Iris pigment epithelial cell (primary cell): ENCODE measurements around the gene SOD3.

Experiments
- DNase-seq: peaks from one replicate; pipeline ENCODE4 v3.0.0-alpha.2; 2011; ENCODE audit warnings: low read depth

SOD3 gene

DNA sequence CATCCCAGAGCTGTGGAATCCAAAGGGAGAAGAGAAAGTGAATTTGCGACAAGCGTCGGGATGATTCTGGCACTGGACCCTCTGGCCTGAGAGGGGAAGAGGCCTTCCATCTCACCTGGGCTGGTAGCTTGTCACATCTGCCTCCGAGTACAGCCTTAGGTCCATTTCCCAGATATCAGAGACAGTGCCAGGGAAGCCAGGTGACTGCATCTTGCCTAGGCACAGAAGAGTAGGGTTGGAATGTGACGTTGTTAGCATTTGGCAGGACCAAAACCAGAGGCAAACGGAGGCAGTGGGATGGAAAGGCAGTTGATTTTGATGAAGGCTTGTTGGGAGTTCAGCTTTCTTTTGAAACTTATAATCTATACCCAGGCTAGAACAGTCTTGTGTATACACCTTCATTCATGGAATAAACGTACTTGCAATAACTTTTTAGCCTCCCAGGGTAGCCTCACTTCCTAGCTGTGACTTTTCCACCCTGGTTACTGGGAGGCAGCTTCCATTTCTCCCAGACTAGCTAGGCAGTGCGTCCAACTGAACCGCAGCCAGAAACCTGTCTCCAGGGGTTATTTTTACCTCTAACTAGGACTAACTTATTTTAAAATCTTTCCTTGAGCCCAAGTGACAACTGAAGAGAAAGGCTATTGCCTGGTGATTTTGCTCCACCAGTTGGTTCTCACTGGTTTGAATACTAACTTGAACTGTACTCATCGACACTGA, 5.9 kb downstream of the SOD3 start:
- DNase-seq: no peak

DNA sequence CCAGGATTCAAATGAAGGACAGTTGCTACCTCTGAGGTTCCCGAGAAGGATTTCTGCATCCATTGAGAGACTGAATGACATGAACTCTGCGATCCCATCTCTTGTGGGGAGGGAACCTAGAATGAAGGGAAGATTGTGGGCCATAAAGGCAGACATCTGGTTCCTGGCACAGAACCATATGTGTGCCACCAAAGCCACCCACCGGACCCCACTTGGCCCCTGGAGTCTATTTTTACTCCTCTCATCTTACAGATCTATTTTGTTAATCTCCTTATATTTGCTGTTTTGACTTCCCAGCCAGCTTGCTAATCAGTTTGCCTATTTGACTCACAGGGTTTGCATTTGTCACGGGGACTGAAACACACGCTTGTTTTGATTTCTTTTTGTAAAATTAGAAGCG, 7.3 kb downstream of the SOD3 start:
- DNase-seq: no peak

DNA sequence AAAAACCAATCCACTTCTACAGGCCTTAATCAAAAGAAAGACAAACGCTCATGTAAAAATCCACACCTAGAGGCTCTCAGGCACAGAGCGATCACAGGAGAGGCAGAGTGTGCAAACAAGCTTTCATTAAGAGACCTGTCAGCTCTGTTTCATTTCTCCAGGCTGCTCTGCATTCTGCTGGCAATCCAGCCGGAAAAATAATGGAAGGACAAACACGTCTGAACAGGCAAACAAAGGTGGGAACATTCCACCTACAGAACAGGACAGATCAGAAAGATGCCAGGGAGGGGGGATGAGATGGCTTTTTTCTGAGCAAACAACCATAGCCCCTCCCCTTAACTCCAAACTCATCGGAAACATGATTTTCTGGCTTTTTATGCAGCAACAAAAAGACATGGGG, 9.7 kb downstream of the SOD3 start:
- no peak for DNase-seq

DNA sequence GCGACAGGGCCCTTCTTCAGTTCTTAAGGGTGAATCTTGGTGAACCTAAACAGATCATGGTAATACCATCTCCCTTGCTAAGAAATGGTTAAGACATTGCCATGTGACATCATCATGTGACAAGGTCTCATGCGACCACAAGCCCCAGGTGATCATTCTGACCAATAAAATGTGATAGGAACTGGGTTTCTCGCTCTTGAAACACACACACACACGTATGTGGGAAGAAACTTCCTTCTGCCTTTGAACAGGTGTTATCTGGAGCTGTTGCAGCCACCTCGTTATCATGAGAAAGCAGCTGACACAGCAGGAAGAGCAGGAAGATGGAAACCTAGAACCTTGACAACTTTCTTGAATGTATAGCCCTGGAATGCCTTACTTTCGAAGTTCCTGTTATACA, 10.2 kb downstream of the SOD3 start:
- no peak for DNase-seq

DNA sequence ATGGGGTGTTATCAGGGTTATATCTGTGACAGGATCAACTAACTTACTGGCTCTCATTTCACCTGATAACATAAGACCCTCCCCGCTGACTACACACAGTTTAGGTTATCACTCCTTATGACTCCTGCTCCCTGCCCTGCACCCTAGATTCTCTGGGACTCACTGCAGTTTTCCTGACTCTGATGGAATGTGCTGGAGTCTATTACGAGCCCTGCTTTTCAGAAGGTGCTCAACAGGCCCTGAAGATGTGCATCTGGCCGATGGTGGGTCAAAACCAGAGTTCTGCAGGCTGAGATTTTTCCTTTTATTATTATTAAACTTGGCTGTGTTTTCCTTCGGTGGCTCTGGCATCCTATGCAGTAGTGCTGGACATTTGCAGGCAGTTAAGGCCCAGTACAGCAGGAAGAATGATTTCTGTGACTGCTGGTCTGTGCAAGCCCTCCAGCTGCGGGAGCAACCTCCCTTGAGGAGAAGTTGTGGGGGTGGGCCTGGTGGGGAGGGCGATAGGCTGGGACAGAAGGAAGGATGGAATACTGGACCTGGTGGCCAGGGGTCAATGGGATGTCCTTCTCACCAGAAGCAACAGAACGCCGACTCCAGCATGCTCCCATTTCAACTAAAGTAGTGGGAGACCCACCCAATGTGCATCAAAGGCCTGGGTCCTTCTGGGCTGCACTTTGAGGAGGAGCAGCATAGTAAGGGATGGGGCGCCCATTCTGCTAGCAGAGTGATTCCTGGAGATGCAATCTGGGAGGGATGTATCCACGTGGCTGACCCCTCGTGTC, 11.0 kb downstream of the SOD3 start:
- DNase-seq: no peak

DNA sequence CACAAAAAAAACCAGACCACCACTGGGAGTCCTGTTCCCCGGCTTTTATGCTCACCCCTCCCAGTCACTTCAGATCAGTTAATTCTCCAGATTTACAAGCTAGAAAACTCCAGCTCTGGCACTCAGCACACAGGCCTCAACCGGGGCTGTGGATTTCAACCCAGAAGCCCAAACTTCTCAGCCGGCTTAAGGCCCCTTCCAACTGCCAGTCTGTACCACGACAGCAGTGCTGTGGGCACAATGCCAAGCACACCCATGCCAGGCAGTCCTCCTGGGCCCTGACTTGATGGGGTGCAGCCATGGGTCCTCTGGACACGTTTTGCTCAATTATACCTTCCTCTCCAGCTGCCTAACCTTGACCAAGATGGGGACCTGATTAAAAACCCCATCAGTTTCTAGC, 12.2 kb downstream of the SOD3 start:
- DNase-seq: no peak

DNA sequence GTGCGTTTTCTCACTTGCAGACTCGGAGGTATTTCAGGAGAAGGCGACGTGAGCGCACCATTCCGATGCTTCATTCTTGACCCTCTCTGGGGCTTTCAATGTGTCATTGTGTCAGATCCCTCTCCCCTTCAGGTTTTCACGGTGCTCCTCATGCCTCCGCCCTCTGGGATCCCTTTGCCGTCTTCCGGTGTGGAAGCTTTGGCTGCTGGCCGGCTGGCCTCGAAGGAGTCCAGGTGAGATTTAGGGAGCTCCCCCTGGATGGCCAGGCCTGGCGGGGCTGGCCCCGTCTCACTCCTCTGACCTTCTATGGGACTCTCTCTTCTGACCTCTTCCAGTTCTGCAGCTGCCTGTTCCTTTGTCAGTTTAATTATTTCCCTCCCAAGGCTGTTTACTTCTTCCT, 12.9 kb downstream of the SOD3 start:
- no peak for DNase-seq

DNA sequence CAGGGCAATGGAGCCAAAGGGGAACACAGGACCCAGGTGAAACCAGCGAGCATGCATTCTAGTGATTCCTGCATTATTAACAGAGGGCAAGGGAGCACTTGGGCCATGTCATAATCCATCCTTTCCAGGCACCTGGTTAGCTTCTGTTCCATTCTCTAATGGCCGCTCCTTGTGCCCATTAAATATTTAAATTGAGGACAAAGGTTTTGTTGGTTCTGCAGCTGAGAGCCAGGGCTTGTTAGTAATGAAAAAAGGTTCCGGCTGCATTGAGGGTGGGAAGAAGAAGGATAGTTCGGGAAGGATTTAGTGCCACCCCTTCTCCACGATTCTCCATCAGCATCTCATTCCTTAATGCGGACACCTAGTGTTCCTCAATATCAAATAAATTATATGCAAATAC, 13.6 kb downstream of the SOD3 start:
- DNase-seq: no peak

DNA sequence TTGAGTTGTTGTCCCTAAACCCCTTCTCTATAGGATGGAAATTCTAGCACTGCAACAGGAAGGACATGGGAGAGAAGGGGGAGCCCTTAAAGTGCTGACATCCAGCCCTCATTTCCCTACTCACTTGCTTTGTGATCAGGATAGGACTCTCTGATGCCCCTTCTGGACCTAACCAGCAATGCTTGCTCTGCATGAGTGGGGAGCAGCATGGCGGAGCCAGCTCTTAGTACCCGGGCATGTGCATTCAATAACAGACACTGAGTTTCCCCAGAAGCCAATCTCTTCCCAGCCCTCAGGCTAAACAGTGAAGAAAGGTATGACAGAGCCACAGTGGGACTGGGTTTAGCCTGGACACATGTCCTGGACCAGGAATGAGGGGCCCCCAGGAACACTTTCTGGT, 14.0 kb downstream of the SOD3 start:
- DNase-seq: no peak

DNA sequence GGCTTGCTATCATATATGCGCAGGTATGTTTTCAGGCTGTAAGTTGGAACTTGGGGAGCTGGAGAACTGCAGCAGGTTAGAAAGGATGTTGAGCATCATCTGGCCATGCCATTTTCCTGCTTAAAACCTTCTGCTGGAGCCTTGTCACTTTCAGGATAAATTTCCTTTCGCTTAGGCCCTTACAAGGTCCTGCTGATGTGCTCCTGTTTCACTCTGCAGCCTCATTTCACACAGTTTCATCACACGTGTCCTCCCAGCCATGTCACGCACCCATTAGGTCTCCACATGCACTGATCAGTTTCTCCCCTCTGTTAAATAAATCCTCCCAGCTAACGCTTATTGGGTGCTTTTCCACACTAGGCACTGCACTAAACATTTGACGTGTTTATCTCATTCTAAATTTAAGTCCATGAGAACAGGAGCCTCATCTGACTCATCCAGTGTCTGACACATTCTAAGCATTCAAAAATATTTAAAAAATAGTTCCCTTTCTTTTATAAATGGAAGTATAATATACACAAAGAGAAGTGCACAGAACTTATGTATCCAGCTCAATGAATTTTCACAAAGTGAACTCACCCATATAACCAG, 14.5 kb downstream of the SOD3 start:
- peak; percentile 44 for DNase-seq

DNA sequence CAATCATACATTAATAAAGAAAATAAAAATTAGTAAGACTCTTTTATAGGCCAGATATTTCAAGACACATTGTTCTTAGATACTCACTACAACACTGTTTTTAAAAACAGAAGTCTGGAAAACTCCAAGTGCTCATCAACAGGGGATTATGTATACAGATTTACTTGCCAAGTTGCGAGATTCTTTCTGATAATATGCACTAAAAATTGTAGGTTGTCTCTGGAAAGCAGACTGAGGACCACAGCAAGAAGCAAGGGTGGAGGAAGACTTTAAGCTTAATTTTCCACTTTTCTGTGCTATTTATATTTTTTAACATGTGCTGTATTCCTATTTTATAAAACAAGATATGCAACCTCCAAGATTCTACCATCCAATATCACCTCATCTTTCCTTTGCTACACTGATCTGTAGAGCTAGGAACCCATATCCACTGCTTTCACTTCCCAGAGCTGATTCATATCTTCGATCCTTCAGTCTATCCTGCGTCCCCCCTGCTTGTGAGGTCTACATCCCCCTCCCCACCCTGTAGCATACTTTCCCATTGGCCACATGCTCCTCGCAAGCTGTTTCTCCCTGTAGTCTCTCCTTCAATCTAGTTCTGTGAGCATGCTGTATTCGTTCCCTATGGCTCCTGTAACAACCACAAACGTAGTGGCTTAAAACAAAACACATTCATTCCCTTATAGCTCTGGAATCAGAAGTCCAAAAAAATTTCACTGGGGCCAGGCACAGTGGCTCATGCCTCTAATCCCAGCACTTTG, 15.7 kb downstream of the SOD3 start:
- DNase-seq: no peak

DNA sequence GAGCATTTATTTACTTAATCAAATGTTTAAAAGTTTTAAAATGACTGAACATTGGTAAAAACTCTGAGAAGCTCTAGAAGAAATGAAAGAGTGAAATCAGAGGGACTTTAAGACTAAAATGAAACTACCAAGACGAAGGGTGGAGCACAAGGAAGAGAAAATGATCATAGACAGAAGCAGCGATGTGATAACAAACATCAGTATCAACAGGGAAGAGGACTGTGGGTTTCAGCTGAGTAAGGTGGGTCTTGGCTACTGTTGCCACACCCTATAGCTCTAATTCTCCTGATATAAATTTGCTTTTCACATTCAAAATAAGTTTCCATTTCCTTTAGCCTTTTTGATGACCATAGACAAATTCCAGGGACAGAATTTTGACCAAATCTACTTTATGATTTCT, 18.4 kb downstream of the SOD3 start:
- no peak for DNase-seq

DNA sequence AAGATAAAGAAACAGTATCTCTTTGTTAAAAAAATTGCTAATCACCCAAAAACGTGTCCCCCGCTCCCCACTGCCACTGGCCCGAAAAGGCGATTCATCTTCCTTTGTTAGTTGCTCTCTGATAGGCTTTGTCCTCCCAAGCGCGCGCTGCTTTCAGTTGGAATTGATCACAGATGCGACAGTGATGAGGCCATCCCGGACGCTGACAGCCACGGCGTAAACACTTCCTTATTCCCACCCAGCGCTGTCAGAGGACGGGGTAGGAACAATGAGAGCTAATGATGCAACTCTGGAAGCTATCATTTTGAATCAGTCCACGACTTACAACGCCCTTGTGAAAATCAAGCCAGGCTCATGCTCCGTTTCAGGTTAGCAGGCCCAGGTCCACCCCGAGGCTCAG, 21.4 kb downstream of the SOD3 start:
- no peak for DNase-seq

DNA sequence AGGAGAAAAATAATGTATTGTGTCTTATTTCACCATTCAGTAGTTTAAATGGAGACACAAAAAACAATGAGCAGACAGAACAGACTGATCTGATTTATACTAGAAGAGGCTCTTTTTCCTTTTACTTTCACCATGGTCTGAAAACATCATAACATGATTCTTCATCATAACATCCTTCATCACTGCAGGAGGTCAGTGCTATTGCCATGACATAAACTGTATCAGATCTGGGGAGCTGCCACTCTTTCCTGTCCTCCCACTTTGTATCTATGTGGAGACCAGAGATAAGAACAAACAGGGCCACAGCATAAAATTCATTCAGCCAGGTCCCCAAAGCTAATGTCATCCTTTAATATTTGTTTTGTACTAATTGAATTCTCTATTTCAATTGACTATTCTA, 25.2 kb downstream of the SOD3 start:
- no peak for DNase-seq

DNA sequence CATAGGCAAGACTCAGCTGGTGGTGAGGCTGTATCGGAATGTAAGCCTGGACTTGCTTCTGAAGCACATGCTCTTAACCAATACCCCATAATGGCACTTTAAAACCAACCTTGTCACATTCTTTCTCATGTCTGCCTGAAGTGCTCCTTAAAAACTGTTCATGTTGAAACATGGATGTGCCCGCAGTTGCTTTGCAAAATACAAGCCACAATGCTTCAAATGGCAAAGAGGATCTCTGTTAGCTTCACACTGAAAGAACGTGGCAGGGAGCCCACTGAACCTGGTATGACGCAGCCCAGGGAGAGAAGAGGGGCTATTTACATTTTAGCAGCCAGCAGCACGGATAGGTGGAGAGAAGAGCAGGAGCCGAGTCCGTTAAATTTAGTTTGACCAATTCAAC, 29.3 kb downstream of the SOD3 start:
- no peak for DNase-seq

DNA sequence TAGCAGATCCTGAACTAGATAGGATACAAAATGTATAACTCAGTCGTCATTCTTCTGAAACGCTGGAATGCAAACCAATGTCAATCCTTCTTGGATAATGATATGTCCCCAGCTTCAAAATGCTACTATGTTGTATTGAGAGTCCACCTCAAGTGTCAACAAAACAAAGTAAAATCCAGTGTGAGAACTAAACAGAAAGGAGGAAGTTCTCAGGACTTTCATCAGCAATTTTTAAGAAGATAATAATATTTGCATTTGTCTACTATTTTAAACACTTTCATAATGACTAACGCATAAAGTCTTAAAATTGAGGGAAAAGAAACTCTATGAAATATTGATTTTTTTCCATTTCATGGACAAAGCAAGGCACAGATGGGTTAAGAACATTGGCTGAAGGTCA, 36.3 kb downstream of the SOD3 start:
- no peak for DNase-seq

DNA sequence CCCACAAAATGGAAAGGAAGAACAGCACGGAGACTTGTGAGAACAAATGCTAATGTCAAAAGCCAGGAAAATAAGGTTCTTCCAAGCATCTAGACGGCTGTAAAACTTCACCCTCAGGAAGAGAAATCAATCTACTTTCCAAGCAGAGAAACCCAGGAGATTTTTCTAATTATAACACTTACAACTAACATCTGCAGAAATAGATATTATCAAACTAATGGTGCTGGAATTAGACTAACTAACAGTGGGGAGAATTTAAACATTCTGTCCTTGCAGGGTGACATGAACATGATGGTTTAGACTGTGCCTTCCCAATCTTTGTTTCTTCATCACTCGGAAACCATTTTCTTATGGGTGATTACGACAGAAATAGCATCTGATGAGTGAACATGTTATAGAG, 40.3 kb downstream of the SOD3 start:
- no peak for DNase-seq

DNA sequence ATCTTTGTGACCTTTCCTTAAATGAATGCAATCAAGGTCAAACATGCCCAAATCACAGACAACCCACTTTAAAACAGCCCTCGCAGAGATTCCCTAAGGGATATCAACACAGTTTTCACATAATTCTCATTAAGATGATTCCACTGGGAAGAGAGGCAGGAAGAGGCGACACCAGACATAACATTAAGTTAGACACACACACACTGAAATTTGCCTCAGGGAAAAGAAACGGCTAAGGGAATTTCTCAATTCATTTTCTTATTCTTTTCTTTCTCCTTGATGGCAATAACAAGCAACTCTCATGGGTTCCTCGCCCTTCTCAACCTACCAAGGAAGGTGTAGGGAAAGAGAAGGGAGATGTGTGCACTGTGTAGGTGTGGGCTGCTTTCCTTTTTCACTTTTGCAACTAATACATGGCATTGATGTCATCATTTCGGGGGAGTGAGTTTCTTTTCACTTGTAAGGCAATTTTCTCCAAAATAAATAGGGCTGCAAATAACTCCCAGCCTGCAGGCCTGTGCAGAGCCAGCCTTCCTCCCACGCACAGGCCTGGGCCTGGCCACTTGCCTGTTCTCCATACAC, 41.4 kb downstream of the SOD3 start:
- no peak for DNase-seq

DNA sequence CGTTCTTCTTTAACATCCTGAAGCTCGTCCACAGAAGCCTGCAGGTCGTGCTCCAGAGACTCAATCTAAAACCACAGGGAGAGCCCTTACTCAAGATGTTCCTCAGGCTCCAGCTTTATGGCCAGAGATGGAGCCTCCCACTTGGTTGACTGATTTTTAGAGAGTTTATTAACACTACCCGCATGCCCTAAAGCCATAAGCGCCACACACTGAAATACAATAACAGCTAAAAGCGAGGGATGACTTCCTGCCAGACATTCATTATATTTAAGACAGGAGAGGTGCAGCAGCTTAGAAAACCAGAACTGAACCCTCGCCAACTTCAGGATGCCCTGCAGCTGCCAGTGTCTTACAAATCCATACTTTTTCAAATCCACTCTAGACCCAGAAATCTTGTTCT, 42.0 kb downstream of the SOD3 start:
- DNase-seq: no peak

DNA sequence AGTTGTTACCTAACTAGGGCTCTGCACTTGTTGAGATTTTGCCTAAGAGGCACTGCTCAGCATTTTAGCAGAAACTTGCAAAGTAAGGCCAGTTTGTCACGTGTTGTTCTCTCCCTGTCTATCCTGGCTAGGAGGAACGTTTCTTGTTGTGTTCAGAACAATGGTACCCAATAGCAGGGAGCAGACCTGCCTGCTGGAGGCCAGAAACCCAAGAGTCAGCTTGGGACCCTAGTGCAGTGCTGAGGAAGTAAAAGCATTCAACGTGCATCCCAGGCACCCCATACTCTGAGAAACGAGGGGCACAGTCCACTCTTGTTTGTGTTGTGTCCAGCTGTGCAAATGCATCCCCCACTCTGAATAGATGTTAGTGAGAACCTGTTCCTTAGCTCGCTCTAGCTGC, 42.4 kb downstream of the SOD3 start:
- no peak for DNase-seq

DNA sequence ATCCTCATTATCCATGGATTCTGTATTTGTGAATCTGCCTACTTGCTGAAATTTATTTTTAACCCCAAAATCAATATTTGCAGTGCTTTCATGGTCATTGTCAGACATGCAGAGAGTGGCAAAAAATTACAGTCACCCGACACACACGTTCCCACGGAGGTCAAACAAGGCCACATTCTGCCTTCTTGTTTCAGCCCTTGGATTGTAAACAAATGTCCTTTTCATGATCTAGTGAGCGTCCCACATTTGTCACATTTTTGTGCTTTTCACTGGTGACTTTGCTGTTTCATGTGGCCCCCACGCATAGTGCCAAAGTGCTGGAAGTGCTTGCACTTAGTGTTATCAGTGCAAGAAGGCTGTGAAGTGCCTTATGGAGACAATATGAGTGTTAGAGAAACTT, 45.0 kb downstream of the SOD3 start:
- DNase-seq: no peak

DNA sequence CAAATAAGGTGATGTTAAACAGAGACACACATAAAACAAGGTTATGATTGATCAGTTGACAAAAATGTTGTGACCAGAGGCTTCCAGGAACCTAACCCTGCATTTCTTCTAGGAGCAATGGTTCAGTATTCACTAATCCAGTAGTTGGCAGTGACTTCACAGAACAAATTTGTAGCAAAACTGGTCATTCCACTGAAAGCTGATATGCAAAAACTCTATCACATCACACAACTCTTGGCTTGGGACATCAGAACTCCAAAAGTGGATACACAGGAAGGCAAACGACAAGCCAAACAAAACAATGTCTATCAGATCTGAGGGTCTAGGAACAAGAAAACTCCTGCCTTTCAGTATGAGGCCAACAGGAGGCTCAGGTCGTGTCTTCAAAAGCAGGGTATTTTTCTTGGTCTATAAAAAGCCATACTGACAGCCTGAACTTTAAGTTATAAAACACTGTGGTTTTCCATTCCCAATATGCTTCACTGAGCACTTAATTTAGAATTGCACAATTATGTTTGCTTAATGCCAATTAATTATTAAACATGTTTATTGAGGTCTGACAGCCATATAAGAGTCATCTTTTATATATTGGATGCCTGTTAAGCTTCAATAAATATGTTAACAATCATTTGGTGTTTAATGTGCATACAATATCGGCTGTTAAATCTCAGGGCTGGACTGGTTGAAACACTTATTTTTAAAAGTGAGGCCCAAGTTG, 45.6 kb downstream of the SOD3 start:
- no peak for DNase-seq
